HCEC 1CT (cell line): Measurements from ENCODE around the gene IL24.
A peak's percentile ranks its signal among the peaks of the same experiment; 100 is the strongest.

Source experiments
- DNase-seq: peaks from one replicate; pipeline ENCODE4 v3.0.0-alpha.2; 2017

The IL24 gene

GRCh38 chr1:206882555-206882954 lies 14.7 kb upstream of the IL24 start:
- DNase-seq: no peak

GRCh38 chr1:206883160-206883559 lies 14.1 kb upstream of the IL24 start:
- no peak for DNase-seq

GRCh38 chr1:206883876-206884275 lies 13.4 kb upstream of the IL24 start:
- DNase-seq: no peak

- no peak for DNase-seq
These were observed 11.7 kb upstream of the IL24 start for GRCh38 chr1:206885341-206886060.

GRCh38 chr1:206886831-206887230 lies 10.4 kb upstream of the IL24 start:
- DNase-seq: no peak

GRCh38 chr1:206887701-206888100 lies 9.5 kb upstream of the IL24 start:
- peak; percentile 41 for DNase-seq

GRCh38 chr1:206890125-206891060 lies 6.8 kb upstream of the IL24 start:
- peak; percentile 86 for DNase-seq

GRCh38 chr1:206891412-206891811 lies 5.8 kb upstream of the IL24 start:
- peak; percentile 40 for DNase-seq

- peak; percentile 81 for DNase-seq
These were observed 4.8 kb upstream of the IL24 start for GRCh38 chr1:206892351-206892984.

GRCh38 chr1:206893380-206893779 lies 3.9 kb upstream of the IL24 start:
- DNase-seq: no peak

GRCh38 chr1:206895325-206895724 lies 1.9 kb upstream of the IL24 start:
- DNase-seq: no peak

- DNase-seq: peak; percentile 88
These were observed 1.4 kb upstream of the IL24 start for GRCh38 chr1:206895837-206896242.

- no peak for DNase-seq
These were observed 982 bp upstream of the IL24 start for GRCh38 chr1:206896261-206896660.

GRCh38 chr1:206898089-206898914 lies 1.1 kb downstream of the IL24 start:
- peak; percentile 85 for DNase-seq

GRCh38 chr1:206898915-206899431 lies 1.7 kb downstream of the IL24 start:
- DNase-seq: no peak

- DNase-seq: no peak
These were observed 2.5 kb downstream of the IL24 start for GRCh38 chr1:206899717-206900116.

- DNase-seq: no peak
These were observed 2.9 kb downstream of the IL24 start for GRCh38 chr1:206900149-206900548.

GRCh38 chr1:206901944-206902343 lies 4.7 kb downstream of the IL24 start:
- DNase-seq: no peak

GRCh38 chr1:206902702-206903101 lies 5.5 kb downstream of the IL24 start:
- no peak for DNase-seq

- DNase-seq: no peak
These were observed 6.4 kb downstream of the IL24 start for GRCh38 chr1:206903687-206904086.

GRCh38 chr1:206904423-206905142 lies 7.3 kb downstream of the IL24 start:
- DNase-seq: no peak
